OCI-LY1 (cell line): ENCODE measurements around the gene KLF3.

ENCODE experiments used
- H2AFZ ChIP-seq: fragments of 200-600 bp; sonication (generic), shearing (Covaris generic); 2 replicates; pipeline ENCODE4 v1.6.0; 2014; ENCODE audit warnings: antibody characterized with exemption, mild to moderate bottlenecking, low read length
- H3F3A ChIP-seq: fragments of 200-600 bp; sonication (generic), shearing (Covaris generic); 2 replicates; pipeline ENCODE4 v1.6.0; 2014; ENCODE audit warnings: mild to moderate bottlenecking, antibody characterized with exemption, low read length, moderate library complexity; ENCODE audit not compliant: insufficient read depth
- H3K27ac ChIP-seq: fragments of 200-600 bp; sonication (generic); 2 replicates; pipeline ENCODE4 v1.5.1; 2014; ENCODE audit warnings: low read length, mixed run types, mild to moderate bottlenecking, low read depth; ENCODE audit not compliant: poor library complexity, severe bottlenecking
- H3K27me3 ChIP-seq: fragments of 200-600 bp; sonication (generic); 2 replicates; pipeline ENCODE4 v1.6.0; 2014; ENCODE audit warnings: antibody characterized with exemption, mild to moderate bottlenecking, low read length, moderate library complexity; ENCODE audit not compliant: insufficient read depth
- H3K36me3 ChIP-seq: fragments of 200-600 bp; sonication (generic); 2 replicates; pipeline ENCODE4 v1.6.1; 2014; ENCODE audit warnings: mild to moderate bottlenecking, antibody characterized with exemption, low read length, moderate library complexity, mixed read lengths; ENCODE audit not compliant: insufficient read depth
- H3K4me1 ChIP-seq: fragments of 200-600 bp; sonication (generic); 2 replicates; pipeline ENCODE4 v1.5.1; 2014; ENCODE audit warnings: mild to moderate bottlenecking, low read length, moderate library complexity; ENCODE audit not compliant: insufficient read depth, severe bottlenecking
- H3K4me2 ChIP-seq: fragments of 200-600 bp; sonication (generic), shearing (Covaris generic); 2 replicates; pipeline ENCODE4 v1.6.1; 2014; ENCODE audit warnings: low read length
- H3K4me3 ChIP-seq: fragments of 200-600 bp; sonication (generic); 2 replicates; pipeline ENCODE4 v1.5.1; 2014; ENCODE audit warnings: low read length, low read depth, mild to moderate bottlenecking, mixed read lengths; ENCODE audit not compliant: poor library complexity, severe bottlenecking
- H3K79me2 ChIP-seq: fragments of 200-600 bp; shearing (Covaris generic); 2 replicates; pipeline ENCODE4 v1.6.1; 2016; ENCODE audit warnings: mixed run types, low read length, mixed read lengths; ENCODE audit not compliant: insufficient read depth
- H3K9ac ChIP-seq: fragments of 200-600 bp; sonication (generic), shearing (Covaris generic); 2 replicates; pipeline ENCODE4 v1.6.1; 2014; ENCODE audit warnings: mild to moderate bottlenecking, low read length, mixed read lengths
- H3K9me2 ChIP-seq: fragments of 200-600 bp; sonication (generic), shearing (Covaris generic); 2 replicates; pipeline ENCODE4 v1.6.1; 2014; ENCODE audit warnings: low read depth, mild to moderate bottlenecking, low read length, mixed read lengths
- H3K9me3 ChIP-seq: fragments of 200-600 bp; shearing (Covaris generic); 2 replicates; pipeline ENCODE4 v1.6.1; 2014; ENCODE audit warnings: low read length, mixed read lengths
- H4K20me1 ChIP-seq: fragments of 200-600 bp; sonication (generic), shearing (Covaris generic); 2 replicates; pipeline ENCODE4 v1.6.0; 2016; ENCODE audit warnings: mild to moderate bottlenecking, low read length; ENCODE audit not compliant: insufficient read depth
- EZH2 ChIP-seq: fragments of 200-600 bp; sonication (generic), shearing (Covaris generic); IDR thresholded peaks from 2 replicates; pipeline ENCODE4 v1.8.0; 2017; ENCODE audit warnings: borderline replicate concordance, mixed run types, mild to moderate bottlenecking, antibody characterized with exemption, low read length, moderate library complexity, mixed read lengths
- TF ChIP-seq, protein P1 (sequence below): fragments of 200-600 bp; sonication (generic), shearing (Covaris generic); IDR thresholded peaks from 2 replicates; pipeline ENCODE4 v1.5.1; 2017; ENCODE audit warnings: mild to moderate bottlenecking, antibody characterized with exemption, low read length, moderate library complexity, mixed read lengths

Gene KLF3

DNA sequence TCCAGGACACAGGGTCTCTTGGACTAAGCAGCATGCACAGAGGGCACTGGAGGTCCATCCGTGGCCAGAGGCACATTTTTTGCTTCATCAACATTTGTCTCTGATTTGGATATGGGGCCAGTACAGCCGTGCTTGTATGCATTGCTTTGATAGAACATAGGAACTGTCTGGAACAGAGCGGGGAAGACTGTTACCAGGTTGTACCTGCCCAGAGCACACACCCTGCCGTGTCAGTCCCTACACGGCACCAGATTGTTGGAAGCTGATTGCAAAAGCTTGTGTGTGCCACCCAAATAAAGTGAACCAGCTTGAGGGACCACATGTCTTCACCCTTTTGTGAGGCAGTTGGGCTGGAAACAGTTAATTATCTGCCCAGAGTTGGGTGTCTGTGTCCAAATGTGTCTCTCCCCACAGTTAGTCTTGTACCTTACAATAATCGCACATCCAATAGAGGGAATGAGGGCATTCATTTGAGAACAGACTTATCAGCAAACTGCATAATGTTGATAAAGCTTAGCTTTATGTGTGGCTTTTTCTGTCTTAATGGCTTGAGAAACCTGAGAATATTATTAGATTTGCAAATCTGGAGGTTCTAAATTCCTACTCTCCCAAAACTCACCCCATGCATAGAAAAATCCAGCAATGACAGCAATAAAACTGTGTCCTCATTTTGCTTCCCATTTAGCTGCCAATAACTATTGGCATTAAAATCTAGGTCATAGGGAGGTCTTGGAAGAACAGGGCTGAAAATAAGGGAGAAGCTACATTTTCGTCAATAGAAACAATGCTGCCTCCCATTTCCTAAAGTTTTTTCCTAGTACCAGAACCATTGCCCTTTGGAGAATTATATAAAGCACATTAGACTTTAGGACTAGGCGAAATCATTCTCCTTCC lies 21.2 kb downstream of the KLF3 start:
- Histone ChIP-seq H3K36me3 (no peaks in the 10 kb centered on the region), H3K27me3 (no peaks in the 10 kb centered on the region), H4K20me1 (no peaks in the 10 kb centered on the region), H3K9me3 (no peaks in the 10 kb centered on the region), H2AFZ (no peak overlapping the region), H3K9me2 (no peaks in the 10 kb centered on the region), H3K4me2 (no peak overlapping the region), H3K9ac (no peak overlapping the region), H3K4me1 (no peaks in the 10 kb centered on the region), H3K4me3 (no peak overlapping the region), H3K27ac (no peak overlapping the region), H3F3A (no peaks in the 10 kb centered on the region), H3K79me2 (no peaks in the 10 kb centered on the region)
- TF ChIP-seq, protein P1, sequence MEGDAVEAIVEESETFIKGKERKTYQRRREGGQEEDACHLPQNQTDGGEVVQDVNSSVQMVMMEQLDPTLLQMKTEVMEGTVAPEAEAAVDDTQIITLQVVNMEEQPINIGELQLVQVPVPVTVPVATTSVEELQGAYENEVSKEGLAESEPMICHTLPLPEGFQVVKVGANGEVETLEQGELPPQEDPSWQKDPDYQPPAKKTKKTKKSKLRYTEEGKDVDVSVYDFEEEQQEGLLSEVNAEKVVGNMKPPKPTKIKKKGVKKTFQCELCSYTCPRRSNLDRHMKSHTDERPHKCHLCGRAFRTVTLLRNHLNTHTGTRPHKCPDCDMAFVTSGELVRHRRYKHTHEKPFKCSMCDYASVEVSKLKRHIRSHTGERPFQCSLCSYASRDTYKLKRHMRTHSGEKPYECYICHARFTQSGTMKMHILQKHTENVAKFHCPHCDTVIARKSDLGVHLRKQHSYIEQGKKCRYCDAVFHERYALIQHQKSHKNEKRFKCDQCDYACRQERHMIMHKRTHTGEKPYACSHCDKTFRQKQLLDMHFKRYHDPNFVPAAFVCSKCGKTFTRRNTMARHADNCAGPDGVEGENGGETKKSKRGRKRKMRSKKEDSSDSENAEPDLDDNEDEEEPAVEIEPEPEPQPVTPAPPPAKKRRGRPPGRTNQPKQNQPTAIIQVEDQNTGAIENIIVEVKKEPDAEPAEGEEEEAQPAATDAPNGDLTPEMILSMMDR = no peak
- TF ChIP-seq EZH2 = no peak

DNA sequence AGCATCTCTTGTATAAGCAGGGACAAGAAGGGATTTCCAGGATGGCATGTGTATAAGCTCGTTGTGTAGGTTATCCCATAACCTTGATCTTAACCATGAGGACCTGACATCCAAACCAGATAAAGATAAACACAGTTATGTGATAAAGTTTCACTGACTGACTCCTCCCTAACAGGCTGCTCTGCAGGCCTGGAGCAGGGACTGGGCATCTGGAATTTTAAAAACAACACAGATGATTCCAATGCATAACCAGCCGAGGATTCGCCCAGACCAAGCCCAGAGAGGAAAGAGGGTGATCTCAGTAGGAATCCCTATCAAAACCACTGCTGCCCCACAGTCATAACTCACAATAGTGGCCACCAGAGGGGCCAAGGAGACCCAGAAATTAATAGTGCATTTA lies 22.7 kb downstream of the KLF3 start:
- no peaks in the 10 kb centered on the region for H3K36me3 ChIP-seq
- no peak overlapping the region for H3K9ac ChIP-seq
- no peaks in the 10 kb centered on the region for H3F3A ChIP-seq
- H3K79me2 ChIP-seq = no peaks in the 10 kb centered on the region
- no peaks in the 10 kb centered on the region for H3K9me2 ChIP-seq
- H3K4me3 ChIP-seq = no peak overlapping the region
- no peaks in the 10 kb centered on the region for H3K9me3 ChIP-seq
- H3K4me2 ChIP-seq = no peak overlapping the region
- TF ChIP-seq, protein P1 = no peak
- TF ChIP-seq EZH2 = no peak
- H4K20me1 ChIP-seq = no peaks in the 10 kb centered on the region
- H3K4me1 ChIP-seq = no peaks in the 10 kb centered on the region
- no peak overlapping the region for H2AFZ ChIP-seq
- no peak overlapping the region for H3K27ac ChIP-seq
- no peaks in the 10 kb centered on the region for H3K27me3 ChIP-seq

DNA sequence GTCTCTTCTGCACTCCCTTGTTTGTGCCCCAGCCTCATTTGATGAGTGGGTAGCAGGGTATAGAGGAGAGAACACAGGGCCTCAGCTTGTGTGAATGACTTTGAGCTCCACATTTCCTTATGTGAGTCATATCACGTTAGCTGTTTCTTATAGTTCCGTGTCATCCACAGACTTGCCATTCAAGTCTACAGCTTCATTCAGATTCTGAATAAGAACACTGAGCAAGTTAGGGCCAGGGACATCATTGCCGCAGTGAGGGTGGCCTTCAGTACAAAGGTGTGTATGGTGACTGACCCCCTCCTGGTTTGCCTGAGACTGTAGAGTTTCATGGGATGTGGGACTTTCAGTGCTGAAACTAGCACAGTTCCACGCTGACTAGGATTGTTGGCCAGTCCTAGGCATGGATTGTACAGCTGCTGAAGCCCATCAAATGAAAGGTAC lies 23.6 kb downstream of the KLF3 start:
- Histone ChIP-seq H3K27me3 (no peaks in the 10 kb centered on the region), H3K4me3 (no peak overlapping the region), H3F3A (no peaks in the 10 kb centered on the region), H3K4me1 (no peaks in the 10 kb centered on the region), H2AFZ (no peak overlapping the region), H3K27ac (no peak overlapping the region), H3K36me3 (no peaks in the 10 kb centered on the region), H3K9ac (no peak overlapping the region), H3K79me2 (no peaks in the 10 kb centered on the region), H3K9me3 (no peaks in the 10 kb centered on the region), H3K4me2 (no peak overlapping the region), H3K9me2 (no peaks in the 10 kb centered on the region), H4K20me1 (no peaks in the 10 kb centered on the region)
- TF ChIP-seq, protein P1 = no peak
- no peak for TF ChIP-seq EZH2
